HEK293 (cell line): ENCODE results near the gene TMEM143.

ENCODE experiments used
- CTCF ChIA-PET: fragments of 350-600 bp; formaldehyde crosslinking; extraction: SDS; loops from one replicate; lab custom pipeline; 2021; ENCODE audit warnings: antibody characterized with exemption; lab: Yijun Ruan, JAX
- POLR2A ChIA-PET: fragments of 300-600 bp; formaldehyde crosslinking; extraction: SDS; loops from one replicate; lab custom pipeline; 2020; ENCODE audit warnings: antibody characterized with exemption, inconsistent platforms; lab: Yijun Ruan, JAX
- H3K27ac ChIP-seq: fragments of 200-500 bp; sonication (Bioruptor generic); 2 replicates; pipeline ENCODE4 v1.5.1; 2014; ENCODE audit warnings: low read depth, low read length, control low read depth, inconsistent platforms; ENCODE audit errors: extremely low read depth
- H3K36me3 ChIP-seq, 2 experiments: fragments of 200-500 bp in 1 of 2; sonication (Bioruptor generic) in 1 of 2; 1 replicate in 1 of 2; 2 replicates in 1 of 2; pipeline ENCODE4 v1.5.1; 2014 to 2017; ENCODE audit warnings: inconsistent platforms in 2 of 2, low read length in 2 of 2; ENCODE audit not compliant: control insufficient read depth in 2 of 2, insufficient read depth in 1 of 2
- H3K4me1 ChIP-seq: fragments of 200-500 bp; sonication (Bioruptor generic); 2 replicates; pipeline ENCODE4 v1.5.1; 2014; ENCODE audit warnings: mild to moderate bottlenecking, low read length, inconsistent platforms; ENCODE audit not compliant: control insufficient read depth, insufficient read depth
- H3K4me3 ChIP-seq: 2 replicates; pipeline ENCODE4 v1.5.1; 2011; ENCODE audit warnings: low read depth, mild to moderate bottlenecking, control low read depth, low read length, moderate library complexity
- H3K9me3 ChIP-seq: fragments of 200-500 bp; sonication (Bioruptor generic); 2 replicates; pipeline ENCODE4 v1.5.1; 2014; ENCODE audit warnings: low read depth, low read length, inconsistent platforms; ENCODE audit not compliant: control insufficient read depth, insufficient read depth
- AEBP2 ChIP-seq: fragments of 450-650 bp; formaldehyde crosslinking; IDR thresholded peaks from 2 replicates; pipeline ENCODE4 v1.5.1; 2016; ENCODE audit warnings: missing biosample characterization, missing genetic modification characterization, borderline replicate concordance
- HOXC10 ChIP-seq: sonication (generic); formaldehyde crosslinking; IDR thresholded peaks from 2 replicates; pipeline ENCODE4 v1.8.1; 2023; ENCODE audit warnings: mild to moderate bottlenecking, missing genetic modification reagents
- PBX3 ChIP-seq: sonication (generic); formaldehyde crosslinking; IDR thresholded peaks from 2 replicates; pipeline ENCODE4 v1.8.1; 2022; ENCODE audit warnings: mild to moderate bottlenecking, moderate library complexity, missing genetic modification reagents
- REST ChIP-seq: fragments of 450-650 bp; formaldehyde crosslinking; IDR thresholded peaks from 2 replicates; pipeline ENCODE4 v1.5.1; 2016; ENCODE audit warnings: missing biosample characterization, missing genetic modification characterization
- ZBTB11 ChIP-seq: fragments of 450-650 bp; formaldehyde crosslinking; conservative IDR thresholded peaks from 2 replicates; pipeline ENCODE4 v1.5.1; 2016; ENCODE audit warnings: low read depth, missing biosample characterization, missing genetic modification characterization
- ZEB2 ChIP-seq: fragments of 450-650 bp; formaldehyde crosslinking; IDR thresholded peaks from 2 replicates; pipeline ENCODE4 v1.5.1; 2016; ENCODE audit warnings: missing biosample characterization, missing genetic modification characterization
- ZFP41 ChIP-seq: fragments of 450-650 bp; formaldehyde crosslinking; IDR thresholded peaks from 2 replicates; pipeline ENCODE4 v1.5.1; 2016; ENCODE audit warnings: missing biosample characterization, missing genetic modification characterization, borderline replicate concordance
- ZNF175 ChIP-seq: fragments of 450-650 bp; formaldehyde crosslinking; IDR thresholded peaks from 2 replicates; pipeline ENCODE4 v1.5.1; 2016; ENCODE audit warnings: missing biosample characterization, missing genetic modification characterization
- ZNF280D ChIP-seq: fragments of 450-650 bp; formaldehyde crosslinking; IDR thresholded peaks from 2 replicates; pipeline ENCODE4 v1.5.1; 2016; ENCODE audit warnings: missing biosample characterization, missing genetic modification characterization
- ZNF302 ChIP-seq: fragments of 450-650 bp; formaldehyde crosslinking; IDR thresholded peaks from 2 replicates; pipeline ENCODE4 v1.5.1; 2016; ENCODE audit warnings: missing biosample characterization, missing genetic modification characterization, low read depth
- ZNF311 ChIP-seq: fragments of 450-650 bp; formaldehyde crosslinking; IDR thresholded peaks from 2 replicates; pipeline ENCODE4 v1.5.1; 2017; ENCODE audit warnings: missing biosample characterization, missing genetic modification characterization, borderline replicate concordance
- ZNF335 ChIP-seq: fragments of 450-650 bp; formaldehyde crosslinking; conservative IDR thresholded peaks from 2 replicates; pipeline ENCODE4 v1.5.1; 2016; ENCODE audit warnings: missing biosample characterization, missing genetic modification characterization
- ZNF488 ChIP-seq: fragments of 450-650 bp; formaldehyde crosslinking; IDR thresholded peaks from 2 replicates; pipeline ENCODE4 v1.5.1; 2016; ENCODE audit warnings: missing biosample characterization, missing genetic modification characterization
- ZNF544 ChIP-seq: fragments of 450-650 bp; formaldehyde crosslinking; IDR thresholded peaks from 2 replicates; pipeline ENCODE4 v1.5.0; 2017; ENCODE audit warnings: missing biosample characterization, missing genetic modification characterization
- ZNF610 ChIP-seq: fragments of 450-650 bp; formaldehyde crosslinking; IDR thresholded peaks from 2 replicates; pipeline ENCODE4 v1.5.1; 2016; ENCODE audit warnings: missing biosample characterization, missing genetic modification characterization, borderline replicate concordance
- ZNF677 ChIP-seq: fragments of 450-650 bp; IDR thresholded peaks from 2 replicates; pipeline ENCODE4 v1.5.0; 2018; ENCODE audit warnings: missing biosample characterization, mild to moderate bottlenecking, missing genetic modification characterization, moderate library complexity
- ZNF792 ChIP-seq: fragments of 450-650 bp; formaldehyde crosslinking; IDR thresholded peaks from 2 replicates; pipeline ENCODE4 v1.5.1; 2016; ENCODE audit warnings: missing biosample characterization, missing genetic modification characterization
- ZNF830 ChIP-seq: fragments of 450-650 bp; IDR thresholded peaks from 2 replicates; pipeline ENCODE4 v1.5.0; 2018; ENCODE audit warnings: missing biosample characterization, missing genetic modification characterization, low read depth, mild to moderate bottlenecking, moderate library complexity

TMEM143 gene

GRCh38 chr19:48333467-48334384 is 30.0 kb downstream of the TMEM143 start (continued):
- TF ChIP-seq ZBTB11 (tag by site-specific recombination) (0 out of 2 replicates have a peak, but pooled peaks have one; percentile 4), ZFP41 (tag by site-specific recombination) (no peak), ZNF175 (tag by site-specific recombination) (no peak), ZNF488 (tag by site-specific recombination) (no peak), ZNF335 (tag by site-specific recombination) (peak; percentile 97), AEBP2 (tag by site-specific recombination) (no peak), ZNF311 (tag by site-specific recombination) (no peak), ZNF830 (tag by site-specific recombination) (no peak), ZNF302 (tag by site-specific recombination) (no peak), PBX3 (CRISPR knock-in tag) (peak; percentile 30; the same call in 1 of the 2 replicates), ZNF610 (tag by site-specific recombination) (no peak)

- Histone ChIP-seq H3K27ac (peak overlapping the region; percentile 85), H3K9me3 (no peaks in the 10 kb centered on the region), H3K4me3 (peak overlapping the region; percentile 26), H3K4me1 (peaks cover 15% of the 10 kb centered on the region), H3K36me3 (no peaks in the 10 kb centered on the region)
- CTCF ChIA-PET: interaction anchor here (0.5 to 5.0 kb wide), 17 partner anchors 8 to 1987 kb away, joined by 3 to 104 read pairs (median 4); partner anchors contain the start of genes EMP3, GRWD1 and KDELR1
- POLR2A ChIA-PET: interaction anchor here (0.5 to 3.8 kb wide), 14 partner anchors 8 to 1254 kb away, joined by 3 to 54 read pairs (median 6); partner anchors contain the start of genes EMP3, KDELR1, SYNGR4 and TMEM143
- TF ChIP-seq ZNF544: no peak
- TF ChIP-seq ZNF677 (tag by site-specific recombination): peak; percentile 87
- TF ChIP-seq REST (tag by site-specific recombination): no peak
- no peak for TF ChIP-seq ZNF792
- TF ChIP-seq ZNF280D (tag by site-specific recombination): no peak
- TF ChIP-seq ZEB2: peak; percentile 58; the same call in 1 of the 2 replicates
- peak; percentile 49; the same call in 1 of the 2 replicates for TF ChIP-seq HOXC10
These were observed 30.9 kb downstream of the TMEM143 start for GRCh38 chr19:48332662-48333466.
